ENCODE measurements around the gene BARX1.

- TF ChIP-seq, protein P1, sequence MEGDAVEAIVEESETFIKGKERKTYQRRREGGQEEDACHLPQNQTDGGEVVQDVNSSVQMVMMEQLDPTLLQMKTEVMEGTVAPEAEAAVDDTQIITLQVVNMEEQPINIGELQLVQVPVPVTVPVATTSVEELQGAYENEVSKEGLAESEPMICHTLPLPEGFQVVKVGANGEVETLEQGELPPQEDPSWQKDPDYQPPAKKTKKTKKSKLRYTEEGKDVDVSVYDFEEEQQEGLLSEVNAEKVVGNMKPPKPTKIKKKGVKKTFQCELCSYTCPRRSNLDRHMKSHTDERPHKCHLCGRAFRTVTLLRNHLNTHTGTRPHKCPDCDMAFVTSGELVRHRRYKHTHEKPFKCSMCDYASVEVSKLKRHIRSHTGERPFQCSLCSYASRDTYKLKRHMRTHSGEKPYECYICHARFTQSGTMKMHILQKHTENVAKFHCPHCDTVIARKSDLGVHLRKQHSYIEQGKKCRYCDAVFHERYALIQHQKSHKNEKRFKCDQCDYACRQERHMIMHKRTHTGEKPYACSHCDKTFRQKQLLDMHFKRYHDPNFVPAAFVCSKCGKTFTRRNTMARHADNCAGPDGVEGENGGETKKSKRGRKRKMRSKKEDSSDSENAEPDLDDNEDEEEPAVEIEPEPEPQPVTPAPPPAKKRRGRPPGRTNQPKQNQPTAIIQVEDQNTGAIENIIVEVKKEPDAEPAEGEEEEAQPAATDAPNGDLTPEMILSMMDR (IDR thresholded peaks at IDR 0.05; ENCODE audit: low read length): no peak
- TF ChIP-seq EZH2 (optimal IDR thresholded peaks at IDR 0.05; ENCODE audit: low read depth, low read length) (no peak), EZH2phosphoT487 (IDR thresholded peaks at IDR 0.05; ENCODE audit: low read length) (no peak)
Measured at GRCh38 chr9:93960971-93961841, 6.1 kb upstream of the BARX1 start.
